AG09309 (cell line): ENCODE data around the gene NAPEPLD.
A peak's percentile ranks its signal among the peaks of the same experiment; 100 is the strongest.
"Not testable (repeated sequence)": the region's sequence is repeated elsewhere in the genome, so short reads cannot be mapped to it uniquely, and the experiment has no call there.

Source experiments
- DNase-seq: peaks from one replicate; pipeline ENCODE4 v3.0.0-alpha.2; 2010; ENCODE audit warnings: low read depth
- H3K4me3 ChIP-seq: 2 replicates; pipeline ENCODE4 v1.5.1; 2011; ENCODE audit warnings: mild to moderate bottlenecking, low read depth, low read length, moderate library complexity; ENCODE audit not compliant: control insufficient read depth
- CTCF ChIP-seq: IDR thresholded peaks from 2 replicates; pipeline ENCODE4 v1.5.1; 2011; ENCODE audit warnings: mild to moderate bottlenecking, low read depth, low read length, inconsistent platforms; ENCODE audit not compliant: insufficient read depth, control insufficient read depth; ENCODE audit errors: missing control alignments

Gene NAPEPLD

DNA sequence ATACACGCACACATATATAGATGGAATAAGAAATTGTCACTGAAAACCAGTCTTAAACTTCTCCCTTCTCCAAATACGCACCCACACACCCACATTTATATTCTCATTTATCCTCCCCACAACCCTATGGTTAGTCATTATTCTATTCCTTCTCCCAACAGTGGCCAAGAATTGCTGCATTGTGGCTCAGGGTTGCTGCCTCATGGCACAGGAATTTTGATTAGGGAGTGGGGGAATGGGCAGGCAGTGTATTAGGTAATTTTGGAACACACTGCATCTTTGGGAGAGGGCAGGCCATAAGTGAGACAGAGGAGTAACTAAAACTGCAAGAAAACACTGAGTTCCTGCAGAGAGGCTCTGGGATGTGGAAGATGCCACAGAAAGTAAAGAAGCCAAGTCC lies 35.7 kb downstream of the NAPEPLD start:
- no peak for TF ChIP-seq CTCF
- H3K4me3 ChIP-seq: no peak overlapping the region
- peak; percentile 94 for DNase-seq

- DNase-seq, H3K4me3 ChIP-seq: not testable (repeated sequence)
These were observed 42.2 kb downstream of the NAPEPLD start for GRCh38 chr7:103106703-103107070.

DNA sequence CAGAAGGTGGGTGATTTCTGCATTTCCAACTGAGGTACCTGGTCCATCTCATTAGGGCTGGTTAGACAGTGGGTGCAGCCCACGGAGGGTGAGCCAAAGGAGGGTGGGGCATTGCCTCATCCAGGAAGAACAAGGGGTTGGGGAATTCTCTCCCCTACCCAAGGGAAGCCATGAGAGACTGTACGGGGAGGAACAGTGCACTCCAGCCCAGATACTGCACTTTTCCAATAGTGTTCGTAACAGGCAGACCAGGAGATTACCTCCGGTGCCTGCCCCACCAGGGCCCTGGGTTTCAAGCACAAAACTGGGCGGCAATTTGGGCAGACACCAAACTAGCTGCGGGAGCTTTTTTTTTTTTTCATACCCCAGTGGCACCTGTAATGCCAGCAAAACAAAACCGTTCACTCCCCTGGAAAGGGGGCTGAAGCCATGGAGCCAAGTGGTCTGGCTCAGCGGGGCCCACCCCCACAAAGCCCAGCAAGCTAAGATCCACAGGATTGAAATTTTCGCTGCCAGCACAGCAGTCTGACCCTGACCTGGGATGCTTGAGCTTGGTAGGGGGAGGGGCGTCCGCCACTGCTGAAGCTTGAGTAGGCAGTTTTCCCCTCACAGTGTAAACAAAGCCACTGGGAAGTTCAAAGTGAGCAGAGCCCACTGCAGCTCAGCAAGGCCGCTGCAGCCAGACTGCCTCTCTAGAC lies 42.7 kb downstream of the NAPEPLD start:
- H3K4me3 ChIP-seq: no peak overlapping the region
- no peak for DNase-seq
- TF ChIP-seq CTCF: no peak

DNA sequence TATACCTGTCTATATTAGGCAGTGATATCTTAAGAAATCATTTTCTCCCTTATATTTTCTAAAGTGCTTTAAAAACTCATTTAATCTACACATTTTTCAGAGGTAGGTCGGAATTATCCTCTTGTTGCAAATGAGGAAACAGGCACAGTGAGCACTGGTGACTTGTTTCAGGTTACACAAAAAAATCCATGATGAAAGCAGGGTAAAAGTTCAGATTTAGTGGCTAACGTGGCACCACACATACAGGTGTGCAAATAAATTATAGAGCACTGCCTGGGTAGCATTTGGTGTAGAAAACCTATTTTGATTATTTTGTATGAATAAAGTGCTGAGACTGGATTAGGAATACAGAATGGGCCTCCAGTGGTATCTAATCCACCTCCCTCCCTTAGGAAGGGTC lies 47.4 kb downstream of the NAPEPLD start:
- no peak overlapping the region for H3K4me3 ChIP-seq
- TF ChIP-seq CTCF: no peak
- DNase-seq: no peak

DNA sequence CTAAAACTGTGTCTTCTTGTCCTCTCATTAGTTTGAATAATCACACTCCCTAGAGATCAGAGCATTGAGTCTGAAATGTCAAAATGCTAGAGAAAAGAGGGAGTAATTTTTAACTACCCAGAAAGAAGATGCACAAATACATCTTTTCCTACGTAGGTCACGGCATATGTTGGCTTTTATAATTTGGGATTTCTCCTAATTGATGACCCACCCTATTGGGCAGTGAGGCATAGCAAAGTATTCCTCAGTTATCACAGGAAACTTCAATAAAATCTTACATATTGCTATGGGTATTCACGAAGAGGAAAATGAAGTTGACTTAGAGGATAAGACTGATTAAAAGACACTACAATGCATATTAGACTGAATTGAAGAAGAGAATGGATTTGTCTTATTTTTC lies 48.6 kb downstream of the NAPEPLD start:
- no peak for TF ChIP-seq CTCF
- DNase-seq: no peak

DNA sequence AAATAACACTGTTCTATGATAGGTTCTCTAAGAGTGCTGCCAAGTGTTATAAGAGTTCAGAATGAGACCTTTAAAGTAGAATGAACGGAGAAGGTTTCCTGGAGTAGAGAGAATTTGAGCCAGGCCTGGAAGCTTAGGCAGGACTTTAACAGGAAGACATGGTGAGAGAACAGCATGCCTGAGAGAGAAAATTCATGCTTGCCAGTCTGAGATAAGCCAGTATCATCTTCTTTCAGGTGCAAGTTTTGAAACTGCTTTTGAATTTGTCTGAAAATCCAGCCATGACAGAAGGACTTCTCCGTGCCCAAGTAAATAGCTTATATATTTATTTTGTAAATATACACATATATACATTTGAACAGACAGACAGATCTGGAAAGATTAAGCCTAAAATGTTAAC lies 51.9 kb downstream of the NAPEPLD start:
- no peak for DNase-seq
- no peak overlapping the region for H3K4me3 ChIP-seq
- no peak for TF ChIP-seq CTCF

More for the DNA sequence above, 48.6 kb downstream of the NAPEPLD start:
- no peak overlapping the region for H3K4me3 ChIP-seq

GRCh38 chr7:103095558-103095957 lies 53.3 kb downstream of the NAPEPLD start:
- not testable (repeated sequence) for H3K4me3 ChIP-seq, DNase-seq

GRCh38 chr7:103094102-103094501 lies 54.8 kb downstream of the NAPEPLD start:
- DNase-seq: no peak
- no peak overlapping the region for H3K4me3 ChIP-seq
- no peak for TF ChIP-seq CTCF
